NCI-H2029 treated with DMSO at 0.1 percent for 48 hours (cell line): ENCODE data around the gene TAS2R9.
"Not testable (repeated sequence)": the region's sequence is repeated elsewhere in the genome, so short reads cannot be mapped to it uniquely, and the experiment has no call there.

Experiments used
- DNase-seq: peaks from one replicate; lab custom pipeline; 2025; lab: John Stamatoyannopoulos, UW

The TAS2R9 gene, protein sequence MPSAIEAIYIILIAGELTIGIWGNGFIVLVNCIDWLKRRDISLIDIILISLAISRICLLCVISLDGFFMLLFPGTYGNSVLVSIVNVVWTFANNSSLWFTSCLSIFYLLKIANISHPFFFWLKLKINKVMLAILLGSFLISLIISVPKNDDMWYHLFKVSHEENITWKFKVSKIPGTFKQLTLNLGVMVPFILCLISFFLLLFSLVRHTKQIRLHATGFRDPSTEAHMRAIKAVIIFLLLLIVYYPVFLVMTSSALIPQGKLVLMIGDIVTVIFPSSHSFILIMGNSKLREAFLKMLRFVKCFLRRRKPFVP

DNA sequence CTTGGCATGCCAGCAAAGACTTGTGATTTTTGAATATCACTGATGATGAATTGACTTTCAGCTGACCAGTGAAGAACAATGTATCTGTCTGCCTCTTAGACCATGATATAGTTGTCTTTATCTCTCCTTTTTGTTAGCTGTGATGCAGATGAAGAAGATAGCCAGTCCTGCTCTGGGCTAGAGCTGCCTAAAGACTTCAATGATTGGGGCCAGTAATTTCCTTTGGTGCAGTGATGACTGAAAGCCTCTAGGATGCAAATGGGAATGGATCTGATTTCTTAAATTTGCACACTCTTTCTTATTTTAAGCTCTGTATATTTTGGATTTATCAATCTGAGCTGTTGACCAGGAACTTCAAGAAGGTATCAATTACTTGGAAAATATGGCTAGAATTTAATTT lies at the start of gene TAS2R9:
Gene TAS2R9 (minus strand): TSS at position 101 of the 400 bp plus-strand sequence. CDS start 93 bp downstream, at position 8.
- no peak for DNase-seq

DNA sequence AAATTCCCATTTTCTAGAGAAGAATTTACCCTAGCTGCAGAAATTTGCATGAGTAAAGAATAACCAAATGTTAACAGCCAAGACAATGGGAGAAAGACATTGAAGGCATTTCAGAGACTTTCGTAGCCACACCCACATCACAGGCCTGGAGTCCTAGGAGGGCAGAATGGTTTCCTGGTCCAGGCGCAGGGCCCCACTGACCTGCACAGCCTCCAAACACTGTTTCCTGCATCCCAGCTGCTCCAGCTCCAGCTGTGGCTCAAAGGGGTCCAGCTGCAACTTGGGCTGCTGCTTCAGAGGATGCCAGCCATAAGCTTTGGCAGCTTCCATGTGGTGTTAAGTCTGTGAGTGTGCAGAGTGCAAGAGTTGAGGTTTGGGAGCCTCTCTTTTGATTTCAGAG lies 45.8 kb upstream of the TAS2R9 start:
- no peak for DNase-seq

DNA sequence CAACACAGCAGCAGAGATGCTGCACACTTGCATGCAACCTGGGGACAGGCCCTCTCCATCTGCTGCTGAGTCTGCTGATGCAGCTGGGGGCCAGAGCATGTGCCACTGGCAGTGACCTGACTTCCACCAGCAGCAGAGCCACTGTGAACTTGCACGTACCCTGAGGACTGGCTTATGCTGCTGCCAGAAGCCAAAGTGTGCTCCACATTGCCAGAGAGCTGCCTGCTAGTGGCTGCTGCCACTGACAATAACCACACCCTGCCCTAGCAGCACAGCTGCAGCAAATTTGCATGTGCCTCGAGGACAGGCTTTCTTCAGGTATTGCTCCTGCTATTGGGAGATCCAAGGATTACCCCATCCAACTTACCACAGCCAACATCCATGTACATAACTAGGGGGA lies 43.8 kb upstream of the TAS2R9 start:
- no peak for DNase-seq

DNA sequence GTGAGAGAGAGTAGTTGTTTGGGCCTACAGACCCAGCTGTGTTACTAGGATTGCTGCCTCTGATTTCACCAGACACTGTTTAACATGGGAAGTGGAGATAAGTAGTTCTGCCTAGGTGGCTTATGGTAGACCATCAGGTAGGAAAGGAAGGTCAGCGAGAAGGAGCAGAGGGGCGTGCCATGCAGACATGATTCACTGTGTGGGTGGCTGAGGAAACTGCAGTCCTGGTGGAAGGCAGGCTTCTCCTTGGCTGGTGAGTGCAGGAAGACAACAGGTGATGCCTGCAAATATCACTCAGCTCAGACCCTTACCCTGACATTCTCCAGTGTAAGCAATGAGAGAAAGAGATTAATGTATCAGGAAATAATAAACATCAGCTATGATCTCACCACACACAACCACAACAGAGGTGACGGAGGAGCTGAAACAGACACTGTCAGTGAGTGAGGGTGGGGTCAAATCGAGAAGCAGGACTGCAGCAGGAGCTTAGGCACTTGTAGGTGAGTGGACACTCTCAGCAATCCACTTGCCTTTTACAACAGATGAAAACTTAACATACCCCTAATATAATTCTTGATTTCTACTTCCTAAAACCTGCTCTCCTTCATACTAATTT lies 41.4 kb upstream of the TAS2R9 start:
- no peak for DNase-seq

DNA sequence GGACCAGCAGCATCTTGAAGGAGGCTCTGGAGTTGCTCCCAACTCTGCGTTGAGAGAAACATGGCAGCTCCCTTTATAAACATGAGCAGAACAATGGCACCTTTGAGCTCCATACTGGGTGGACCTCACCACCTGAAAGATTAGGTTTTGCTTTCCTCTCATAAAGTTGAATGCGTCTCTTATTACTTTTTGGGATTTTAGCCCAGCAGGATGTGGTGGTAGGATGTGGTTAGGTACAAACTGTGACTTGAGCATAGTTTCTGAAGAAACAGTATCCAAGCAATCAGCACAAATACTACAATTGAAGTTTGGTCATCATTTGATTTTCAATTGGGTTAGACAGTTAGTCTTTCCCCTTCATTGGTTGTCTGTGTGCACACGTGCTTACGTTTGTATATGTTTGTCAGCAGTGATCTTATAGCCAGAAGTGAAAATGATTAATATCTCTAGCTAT lies 39.5 kb upstream of the TAS2R9 start, which contains the start of gene PRR4:
Gene PRR4 (minus strand): TSS at position 51 of the 454 bp plus-strand sequence. CDS start 38 bp downstream, at position 13.
- DNase-seq: no peak

DNA sequence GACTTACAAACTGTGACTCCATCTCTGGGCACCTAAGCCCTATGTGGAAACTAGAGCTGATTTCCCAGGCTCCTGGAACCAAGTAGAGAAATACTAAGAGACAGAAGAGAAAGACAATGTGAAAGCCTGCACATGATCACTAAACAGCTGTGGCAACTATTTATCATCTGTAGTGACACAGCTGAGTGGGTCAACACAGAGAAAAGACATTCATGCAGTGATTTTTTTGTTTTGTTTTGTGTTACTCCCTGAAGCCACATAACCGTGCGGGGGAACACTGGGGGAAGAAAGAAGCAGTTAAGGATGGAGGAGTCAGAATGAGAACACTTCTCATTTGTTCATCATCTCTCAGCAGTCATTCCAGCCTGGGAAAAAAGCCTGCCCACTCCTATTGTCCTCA lies 37.8 kb upstream of the TAS2R9 start:
- no peak for DNase-seq

DNA sequence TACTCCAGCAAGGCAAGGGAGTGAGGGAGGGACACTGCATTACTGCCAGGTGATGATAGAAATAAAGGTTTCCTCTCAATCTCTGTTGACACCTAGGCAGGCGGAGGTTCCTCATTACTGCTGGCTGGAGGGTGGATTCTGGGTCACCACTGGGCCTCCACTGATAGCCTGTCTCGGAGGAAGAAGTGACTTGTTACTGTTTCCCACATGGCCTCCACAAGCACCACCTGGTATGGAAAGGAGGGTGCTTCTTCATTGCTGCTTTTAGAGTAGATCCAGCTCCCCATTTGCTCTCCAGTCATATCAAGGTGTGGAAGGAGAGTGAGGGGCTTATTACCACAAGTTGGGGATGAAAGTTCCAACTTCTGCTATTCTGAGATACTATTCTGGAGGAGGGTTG lies 32.9 kb upstream of the TAS2R9 start:
- no peak for DNase-seq

DNA sequence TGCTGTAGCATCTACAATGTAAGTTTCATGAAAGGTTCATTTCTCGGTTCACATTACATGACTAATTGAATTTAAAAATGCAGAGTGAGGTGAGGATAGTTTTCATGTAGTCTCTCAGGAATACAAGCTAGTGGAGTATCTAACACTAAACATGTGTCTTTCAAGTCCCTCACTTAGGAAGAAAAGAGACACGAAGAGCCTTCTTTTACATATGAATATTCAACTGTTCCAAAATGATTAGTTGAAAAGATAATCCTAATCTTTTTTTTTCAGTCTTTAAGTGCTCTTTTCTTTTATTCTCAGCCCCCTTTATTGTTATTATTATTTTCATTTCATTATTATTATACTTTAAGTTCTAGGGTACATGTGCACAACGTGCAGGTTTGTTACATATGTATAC lies 28.5 kb upstream of the TAS2R9 start:
- DNase-seq: no peak

DNA sequence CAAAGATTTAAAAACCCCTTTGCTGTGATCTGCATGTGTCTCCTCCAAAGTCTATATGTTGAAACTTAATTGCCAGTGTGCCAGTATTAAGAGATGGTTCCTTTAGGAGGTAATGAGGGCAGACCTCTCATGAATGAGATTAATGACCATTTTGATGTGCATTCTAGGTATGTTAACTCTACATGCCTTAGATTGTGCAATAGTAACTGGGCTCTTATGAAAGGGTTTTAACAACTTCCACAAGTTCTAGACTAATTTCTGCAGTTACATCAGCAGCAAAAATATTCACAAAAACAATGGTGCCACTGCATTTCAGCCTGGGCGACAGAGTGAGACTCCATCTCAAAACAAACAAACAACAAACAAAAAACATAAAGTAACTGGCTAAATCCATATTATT lies 20.0 kb upstream of the TAS2R9 start:
- no peak for DNase-seq

DNA sequence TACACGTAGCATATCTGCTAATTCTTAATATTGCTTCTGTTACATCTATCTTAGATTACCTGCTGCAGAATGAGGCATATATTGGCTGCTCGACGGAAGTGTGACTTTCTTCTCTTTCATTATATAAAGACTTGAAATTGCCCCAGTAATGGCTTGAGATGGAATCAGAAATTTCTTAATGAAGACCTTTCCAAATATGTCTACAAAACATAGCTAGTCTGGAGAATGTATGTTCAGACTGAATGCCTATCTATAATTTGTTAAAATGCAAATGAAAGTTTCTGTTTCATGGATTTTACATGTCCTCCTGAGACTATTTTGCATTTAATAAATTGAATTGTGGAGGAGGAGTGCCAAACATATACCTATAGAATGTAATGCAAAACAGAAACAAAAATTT lies 16.3 kb upstream of the TAS2R9 start, which contains the start of gene TAS2R10:
Gene TAS2R10 (minus strand): TSS at position 101 of the 400 bp plus-strand sequence. CDS start 89 bp downstream, at position 12.
- DNase-seq: no peak

DNA sequence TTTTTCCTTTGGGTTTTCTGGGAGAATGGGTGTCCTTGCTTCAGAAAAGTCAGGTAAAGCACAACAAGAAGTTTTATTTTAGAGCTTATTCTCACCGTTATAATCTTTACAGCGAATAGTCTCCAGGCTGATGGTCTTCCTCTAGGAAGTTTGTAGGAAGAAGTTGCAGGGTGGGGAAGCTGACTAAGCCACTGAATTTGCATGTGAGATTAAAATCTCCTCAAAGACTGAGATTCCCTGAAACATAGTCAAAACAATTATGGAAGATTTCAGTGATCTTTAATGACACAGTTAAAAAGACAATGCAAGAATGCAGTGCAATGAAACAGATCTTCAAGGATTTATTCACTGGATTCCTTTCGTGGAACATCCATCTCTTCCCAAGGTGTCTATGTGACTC lies 15.0 kb upstream of the TAS2R9 start:
- DNase-seq: no peak

DNA sequence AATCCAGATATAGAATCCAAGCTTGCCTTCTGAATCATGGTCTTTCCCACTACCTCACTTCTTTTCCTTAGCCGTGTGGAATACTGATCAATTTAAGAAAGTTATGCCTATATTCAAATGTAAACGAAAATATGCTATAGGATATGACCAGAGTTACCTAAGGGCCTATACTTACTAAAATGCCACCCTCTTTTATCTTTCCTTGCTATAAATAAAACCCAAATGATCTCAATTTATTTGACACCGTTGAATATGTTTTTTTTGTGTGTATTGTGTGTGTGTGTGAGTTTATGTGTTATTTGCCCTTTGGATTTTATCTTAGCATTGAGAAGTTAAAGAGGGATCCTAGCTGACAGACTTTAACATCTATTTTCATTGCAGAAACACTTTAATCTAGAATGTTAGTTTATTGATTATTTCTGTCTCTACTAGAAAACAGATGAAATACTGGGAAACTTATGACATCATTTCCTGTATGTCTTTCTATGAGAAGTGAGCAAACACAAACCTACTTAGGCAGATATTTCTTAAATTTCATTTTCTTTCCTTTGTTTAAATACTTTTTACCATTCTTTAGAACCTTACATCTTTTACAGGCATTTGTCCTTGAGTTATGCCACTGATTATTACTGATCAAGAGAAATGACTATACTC lies 2.0 kb upstream of the TAS2R9 start:
- DNase-seq: no peak

DNA sequence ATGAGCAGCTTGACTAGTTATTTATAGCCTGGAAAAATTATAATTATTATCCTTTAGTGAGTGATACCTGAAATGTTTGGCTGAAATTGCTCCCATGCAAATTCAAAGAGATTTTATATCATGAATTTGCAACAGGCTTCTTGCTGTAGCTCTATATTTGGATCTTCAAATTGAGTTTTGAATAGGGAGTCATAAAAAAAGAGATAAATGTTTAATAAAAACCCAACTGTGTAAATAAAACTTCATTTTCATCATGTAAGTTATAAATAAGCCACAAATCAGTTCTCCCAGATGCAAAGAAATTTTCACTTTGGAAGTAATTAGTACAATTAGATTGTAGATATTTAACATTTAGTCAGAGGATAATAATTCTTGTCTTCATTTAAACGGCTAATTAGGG lies 2.8 kb downstream of the TAS2R9 start, which contains the start of gene TAS2R8:
Gene TAS2R8 (minus strand): TSS at position 101 of the 400 bp plus-strand sequence. CDS start 306 bp downstream, outside the sequence.
- no peak for DNase-seq

DNA sequence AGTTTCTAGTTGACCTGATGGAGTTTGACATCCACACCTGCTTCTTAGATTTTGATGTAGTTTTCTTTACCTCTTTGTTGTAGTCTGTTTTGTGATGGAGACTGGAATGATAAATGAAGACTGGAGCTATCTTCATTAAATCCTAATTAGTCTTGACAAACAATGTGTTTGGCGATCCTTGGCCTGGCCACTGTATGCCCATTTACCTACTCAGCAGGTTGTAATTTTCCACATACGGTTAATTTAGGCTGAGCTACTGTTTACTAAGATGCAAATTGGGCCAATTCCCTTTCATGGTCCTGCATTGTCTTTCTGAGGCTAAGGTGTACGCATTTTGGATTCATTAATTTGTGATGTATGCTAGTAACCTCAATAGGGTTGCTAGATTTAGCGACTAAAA lies 7.4 kb downstream of the TAS2R9 start, which contains the start of gene TAS2R7:
Gene TAS2R7 (minus strand): TSS at position 41 of the 400 bp plus-strand sequence. CDS start 57 bp downstream, outside the sequence.
- DNase-seq: no peak

DNA sequence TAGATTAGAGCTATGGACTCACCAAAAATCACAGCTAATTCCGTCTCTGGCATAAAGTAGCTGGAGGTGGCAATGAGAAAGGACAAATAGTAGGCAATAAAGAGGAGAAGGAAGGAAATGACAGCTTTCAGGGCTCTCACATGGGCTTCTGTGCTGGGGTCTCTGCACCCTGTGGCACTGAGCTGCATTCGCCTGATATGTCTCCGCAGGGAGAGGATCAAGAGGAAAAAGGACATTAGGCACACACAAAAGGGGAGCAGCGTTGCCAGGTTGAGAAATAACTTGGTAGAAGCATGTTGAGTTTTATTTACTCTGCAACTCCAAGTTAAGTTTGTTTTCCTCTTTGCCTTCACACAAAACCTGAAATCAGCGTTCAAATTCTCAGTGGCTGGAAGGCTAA lies 8.2 kb downstream of the TAS2R9 start:
- DNase-seq: no peak

DNA sequence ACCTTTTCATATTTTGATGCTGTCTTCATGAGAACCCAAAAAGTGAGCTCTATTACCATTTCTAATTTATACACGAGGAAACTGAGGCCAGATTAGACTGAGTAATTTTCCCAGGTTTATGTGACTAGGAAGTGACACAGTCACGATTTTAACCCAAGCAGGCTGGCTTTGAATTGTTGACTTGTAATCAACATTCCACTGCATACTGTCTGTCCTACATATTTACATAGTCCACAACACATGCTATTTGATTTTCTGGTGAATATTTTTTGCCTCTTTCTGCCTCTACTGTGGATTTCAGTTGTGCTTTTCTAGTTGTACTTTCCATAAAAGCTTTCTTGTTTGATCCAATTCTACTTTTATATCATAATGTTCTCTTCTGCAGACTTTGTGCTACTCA lies 15.7 kb downstream of the TAS2R9 start:
- no peak for DNase-seq

DNA sequence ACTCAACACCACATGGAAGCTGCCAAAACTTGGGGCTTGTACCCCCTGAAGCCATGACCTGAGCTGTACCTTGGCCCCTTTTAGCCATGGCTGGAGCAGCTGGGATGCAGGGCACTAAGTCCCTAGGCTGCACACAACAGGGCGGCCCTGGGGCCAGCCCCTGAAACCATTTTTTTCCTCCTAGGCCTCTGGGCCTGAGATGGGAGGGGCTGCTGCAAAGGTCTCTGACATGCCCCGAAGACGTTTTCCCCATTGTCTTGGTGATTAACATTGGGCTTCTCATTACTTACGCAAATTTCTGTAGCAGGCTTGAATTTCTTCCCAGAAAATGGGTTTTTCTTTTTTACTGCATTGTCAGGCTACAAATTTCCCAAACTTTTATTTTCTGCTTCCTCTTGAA lies 18.2 kb downstream of the TAS2R9 start:
- DNase-seq: not testable (repeated sequence)

DNA sequence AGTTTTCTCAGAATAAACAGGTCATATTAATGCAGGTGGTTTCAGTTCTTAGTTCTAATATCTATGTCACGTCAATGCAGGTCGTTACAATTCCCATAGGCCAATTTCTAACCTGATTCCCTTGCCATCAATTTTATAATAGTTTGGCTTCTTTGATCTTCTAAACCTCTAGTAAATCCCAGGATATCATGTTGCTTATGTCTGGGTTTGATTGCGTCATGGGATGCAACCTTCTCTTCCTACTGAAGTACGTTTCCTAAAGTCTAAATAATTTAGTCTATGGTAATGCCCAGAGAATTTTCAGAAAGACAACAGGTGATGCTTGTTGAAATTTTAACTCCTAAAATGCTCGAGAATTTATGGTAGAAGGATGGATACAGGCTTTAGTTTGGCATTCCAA lies 26.7 kb downstream of the TAS2R9 start:
- DNase-seq: no peak

DNA sequence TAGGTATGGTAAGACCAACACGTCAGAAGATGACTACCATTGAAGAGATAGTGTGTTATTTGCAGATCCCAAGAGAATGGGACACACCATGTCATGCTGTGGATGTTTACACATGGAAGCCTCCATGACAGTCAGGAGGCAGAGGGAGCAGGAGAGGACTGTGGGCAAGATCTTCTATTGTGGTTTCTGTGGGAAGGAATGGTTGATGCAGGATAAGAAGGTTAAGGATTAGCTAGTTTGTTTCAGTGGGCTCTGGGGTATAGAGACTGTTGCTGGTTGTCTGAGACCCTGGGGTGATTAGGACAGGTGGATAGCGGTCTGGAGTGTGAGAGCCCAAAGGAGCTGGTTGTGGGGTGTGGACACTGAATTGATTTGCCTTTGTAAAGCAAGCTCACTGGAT lies 30.9 kb downstream of the TAS2R9 start:
- no peak for DNase-seq

DNA sequence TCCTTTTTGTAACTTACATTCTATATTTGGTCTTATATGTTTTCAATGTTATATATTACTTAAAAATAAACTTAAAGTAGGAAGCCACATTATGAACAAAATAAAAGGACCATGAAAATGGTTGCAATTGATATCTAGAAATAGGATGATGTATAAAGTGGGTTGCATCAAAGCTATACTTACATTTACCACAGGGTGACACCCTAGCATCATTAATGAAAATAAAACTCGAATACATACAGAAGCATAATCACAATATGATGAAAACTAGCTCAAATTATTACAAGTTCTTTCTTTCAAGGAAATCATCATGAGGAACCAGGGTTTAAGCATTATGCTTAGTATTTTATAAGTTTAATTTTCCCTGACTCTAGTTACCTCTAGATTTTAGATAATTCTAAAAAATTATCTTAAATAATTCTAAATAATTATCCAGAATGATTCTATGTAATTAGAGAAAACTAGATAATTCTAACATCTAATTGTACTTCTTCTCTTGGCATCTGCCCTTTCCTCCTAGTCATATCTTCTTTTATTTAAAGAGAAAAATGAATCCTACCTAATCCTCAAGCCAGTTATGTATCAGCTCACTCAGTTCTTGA lies 38.7 kb downstream of the TAS2R9 start:
- no peak for DNase-seq

DNA sequence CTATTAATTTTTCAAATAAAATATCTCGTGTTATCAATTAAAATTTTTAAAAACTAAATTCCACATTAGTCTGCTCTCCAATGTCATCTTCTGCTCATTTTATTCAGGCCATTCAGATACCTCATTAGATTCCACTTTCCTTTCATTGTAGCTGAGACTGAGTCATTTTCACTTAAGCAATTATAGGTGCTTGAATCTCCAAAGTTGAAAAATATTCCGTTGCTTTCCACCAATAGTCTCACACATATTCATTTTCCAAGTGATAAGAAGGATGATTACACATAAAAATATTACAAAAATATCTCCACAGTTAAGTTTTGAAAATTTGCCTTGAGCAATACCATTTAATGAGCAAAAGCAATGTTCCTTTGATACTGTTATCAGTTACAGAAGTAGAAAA lies 50.3 kb downstream of the TAS2R9 start:
- DNase-seq: no peak
